Measurements from ENCODE around the gene PTCSC3.

The PTCSC3 gene

GRCh38 chr14:36222337-36222736, 45.8 kb upstream of the PTCSC3 start:
- ChIA-PET POLR2A (interaction anchor here (0.6 kb wide), 1 partner anchor 74 kb away, joined by 3 read pairs; no protein-coding TSS in a partner anchor), CTCF (no interaction called here)
- TF ChIP-seq BHLHE40 (IDR thresholded peaks at IDR 0.05; ENCODE audit: borderline replicate concordance) (no peak), FOXA1 (IDR thresholded peaks at IDR 0.05) (no peak), HDGF (IDR thresholded peaks at IDR 0.05; ENCODE audit: borderline replicate concordance) (no peak), CTBP1 (IDR thresholded peaks at IDR 0.05; ENCODE audit: borderline replicate concordance) (no peak), ELF4 (IDR thresholded peaks at IDR 0.05) (no peak), ZNF384 (IDR thresholded peaks at IDR 0.05) (no peak), FOXK2 (IDR thresholded peaks at IDR 0.05) (no peak), TARDBP (IDR thresholded peaks at IDR 0.05) (no peak), NFRKB (IDR thresholded peaks at IDR 0.05) (no peak), PKNOX1 (IDR thresholded peaks at IDR 0.05) (no peak), FOXM1 (IDR thresholded peaks at IDR 0.05; ENCODE audit: borderline replicate concordance) (no peak), L3MBTL2 (conservative IDR thresholded peaks at IDR 0.05) (no peak), SP1 (IDR thresholded peaks at IDR 0.05) (no peak), LEF1 (IDR thresholded peaks at IDR 0.05; ENCODE audit: borderline replicate concordance) (no peak), SUZ12 (IDR thresholded peaks at IDR 0.05) (no peak), ARNT (IDR thresholded peaks at IDR 0.05) (no peak)
- no peak for DNase-seq (ENCODE audit: extremely low spot score)

- TF ChIP-seq HDGF (IDR thresholded peaks at IDR 0.05; ENCODE audit: borderline replicate concordance) (no peak), TARDBP (IDR thresholded peaks at IDR 0.05) (no peak), PKNOX1 (IDR thresholded peaks at IDR 0.05) (no peak), FOXK2 (IDR thresholded peaks at IDR 0.05) (no peak), ARNT (IDR thresholded peaks at IDR 0.05) (no peak)
- DNase-seq (ENCODE audit: extremely low spot score) = no peak
- ChIA-PET CTCF (no interaction called here), POLR2A (no interaction called here)
These were observed 44.6 kb upstream of the PTCSC3 start for GRCh38 chr14:36221112-36221511.

- ChIA-PET POLR2A (no interaction called here), CTCF (interaction anchor here (0.5 to 1.1 kb wide), 2 partner anchors 308 to 388 kb away, joined by 3 read pairs; no protein-coding TSS in a partner anchor)
- no peak for DNase-seq (ENCODE audit: extremely low spot score)
- TF ChIP-seq FOXK2 (IDR thresholded peaks at IDR 0.05) = no peak
- TF ChIP-seq L3MBTL2 (conservative IDR thresholded peaks at IDR 0.05) = no peak
- no peak for TF ChIP-seq BHLHE40 (IDR thresholded peaks at IDR 0.05; ENCODE audit: borderline replicate concordance)
- TF ChIP-seq NFRKB (IDR thresholded peaks at IDR 0.05) = no peak
- TF ChIP-seq FOXM1 (IDR thresholded peaks at IDR 0.05; ENCODE audit: borderline replicate concordance) = no peak
- no peak for TF ChIP-seq FOXA1 (IDR thresholded peaks at IDR 0.05)
- TF ChIP-seq ZNF384 (IDR thresholded peaks at IDR 0.05) = no peak
- TF ChIP-seq HDGF (IDR thresholded peaks at IDR 0.05; ENCODE audit: borderline replicate concordance) = no peak
- no peak for TF ChIP-seq ELF4 (IDR thresholded peaks at IDR 0.05)
- TF ChIP-seq SP1 (IDR thresholded peaks at IDR 0.05) = no peak
- TF ChIP-seq PKNOX1 (IDR thresholded peaks at IDR 0.05) = no peak
- TF ChIP-seq TARDBP (IDR thresholded peaks at IDR 0.05) = no peak
- TF ChIP-seq LEF1 (IDR thresholded peaks at IDR 0.05; ENCODE audit: borderline replicate concordance) = no peak
- TF ChIP-seq ARNT (IDR thresholded peaks at IDR 0.05) = no peak
- no peak for TF ChIP-seq CTBP1 (IDR thresholded peaks at IDR 0.05; ENCODE audit: borderline replicate concordance)
- TF ChIP-seq SUZ12 (IDR thresholded peaks at IDR 0.05) = no peak
These were observed 41.2 kb upstream of the PTCSC3 start for GRCh38 chr14:36217732-36218131.

- DNase-seq (ENCODE audit: extremely low spot score) = no peak
- ChIA-PET POLR2A (no interaction called here), CTCF (interaction anchor here (1.1 kb wide), 1 partner anchor 308 kb away, joined by 3 read pairs; no protein-coding TSS in a partner anchor)
- TF ChIP-seq SP1 (IDR thresholded peaks at IDR 0.05) (no peak), L3MBTL2 (conservative IDR thresholded peaks at IDR 0.05) (no peak)
These were observed 40.5 kb upstream of the PTCSC3 start for GRCh38 chr14:36217027-36217426.

GRCh38 chr14:36215217-36215598, 38.7 kb upstream of the PTCSC3 start:
- TF ChIP-seq SP1 (IDR thresholded peaks at IDR 0.05) = no peak
- no peak for TF ChIP-seq FOXM1 (IDR thresholded peaks at IDR 0.05; ENCODE audit: borderline replicate concordance)
- no peak for TF ChIP-seq CTBP1 (IDR thresholded peaks at IDR 0.05; ENCODE audit: borderline replicate concordance)
- TF ChIP-seq NFRKB (IDR thresholded peaks at IDR 0.05) = no peak
- TF ChIP-seq BHLHE40 (IDR thresholded peaks at IDR 0.05; ENCODE audit: borderline replicate concordance) = no peak
- TF ChIP-seq FOXK2 (IDR thresholded peaks at IDR 0.05) = no peak
- TF ChIP-seq ELF4 (IDR thresholded peaks at IDR 0.05) = no peak
- no peak for TF ChIP-seq LEF1 (IDR thresholded peaks at IDR 0.05; ENCODE audit: borderline replicate concordance)
- TF ChIP-seq FOXA1 (IDR thresholded peaks at IDR 0.05) = no peak
- TF ChIP-seq TARDBP (IDR thresholded peaks at IDR 0.05) = no peak
- no peak for TF ChIP-seq ZNF384 (IDR thresholded peaks at IDR 0.05)
- ChIA-PET CTCF (no interaction called here), POLR2A (no interaction called here)
- DNase-seq (ENCODE audit: extremely low spot score) = no peak

GRCh38 chr14:36214476-36215216, 38.1 kb upstream of the PTCSC3 start:
- ChIA-PET CTCF (no interaction called here), POLR2A (interaction anchor here (1.6 kb wide), 1 partner anchor 106 kb away, joined by 5 read pairs; the partner anchor contains the start of gene MBIP)
- TF ChIP-seq FOXK2 (IDR thresholded peaks at IDR 0.05) (no peak), FOXA1 (IDR thresholded peaks at IDR 0.05) (no peak), BHLHE40 (IDR thresholded peaks at IDR 0.05; ENCODE audit: borderline replicate concordance) (no peak), FOXM1 (IDR thresholded peaks at IDR 0.05; ENCODE audit: borderline replicate concordance) (no peak), SP1 (IDR thresholded peaks at IDR 0.05) (no peak), ARNT (IDR thresholded peaks at IDR 0.05) (no peak)
- DNase-seq (ENCODE audit: extremely low spot score) = no peak

Measured in HEK293T (cell line).